A549 (cell line): ENCODE measurements around the gene PRDM12. TPM values are rescaled to one million over a fixed set of nuclear protein-coding genes. Genes with fewer than 3 reads are reported as not detected.

ENCODE experiments used
- ATAC-seq, 2 experiments: fragments of 200-7000 bp in 1 of 2; fragments of >200 bp in 1 of 2; cut with Nextera tagmentation in 1 of 2; cut with Tn5 transposase in 1 of 2; 3 replicates each; pipeline versions ENCODE4 v1.8.0 to v1.9.1; 2018 to 2020; ENCODE audit warnings: mild to moderate bottlenecking in 1 of 2, moderate library complexity in 1 of 2
- CTCF ChIA-PET: fragments of 300-600 bp; sonication (Branson Sonifier 250); formaldehyde crosslinking; extraction: SDS; loops from one replicate; lab custom pipeline; 2021; ENCODE audit warnings: antibody characterized with exemption, inconsistent platforms; lab: Yijun Ruan, JAX
- POLR2A ChIA-PET: fragments of 350-600 bp; formaldehyde crosslinking; extraction: SDS; loops from one replicate; lab custom pipeline; 2021; ENCODE audit warnings: antibody characterized with exemption, inconsistent platforms; lab: Yijun Ruan, JAX
- DNase-seq, 2 experiments: peaks; one replicate each; pipeline versions ENCODE4 v3.0.0 to v3.0.0-alpha.2; 2011 to 2016; ENCODE audit warnings: low read depth in 1 of 2, low spot score in 1 of 2
- FAIRE-seq: peaks from 2 replicates; lab custom pipeline; 2011; peaks lifted over from hg19 to GRCh38; lab: Jason Lieb, UNC
- H3K27ac ChIP-seq, 2 experiments: fragments of >200 bp; sonication (Bioruptor Twin); formaldehyde crosslinking; 3 replicates each; pipeline ENCODE4 v1.5.1; 2016 to 2017
- H3K4me1 ChIP-seq: fragments of >200 bp; sonication (Bioruptor Twin); formaldehyde crosslinking; 3 replicates; pipeline ENCODE4 v1.6.1; 2016
- H3K4me2 ChIP-seq: fragments of >200 bp; sonication (Bioruptor Twin); formaldehyde crosslinking; 3 replicates; pipeline ENCODE4 v1.6.1; 2016
- H3K4me3 ChIP-seq: fragments of >200 bp; sonication (Bioruptor Twin); formaldehyde crosslinking; 3 replicates; pipeline ENCODE4 v1.5.1; 2016
- H3K9me3 ChIP-seq: fragments of >200 bp; sonication (Bioruptor Twin); formaldehyde crosslinking; 3 replicates; pipeline ENCODE4 v1.6.1; 2016
- BCL3 ChIP-seq: fragments of >200 bp; sonication (Bioruptor Twin); formaldehyde crosslinking; IDR thresholded peaks from 3 replicates; pipeline ENCODE4 v1.6.1; 2016
- CTCF ChIP-seq: fragments of >200 bp; sonication (Bioruptor Twin); formaldehyde crosslinking; IDR thresholded peaks from 3 replicates; pipeline ENCODE4 v1.5.1; 2016
- ESRRA ChIP-seq: fragments of 150-350 bp; IDR thresholded peaks from 2 replicates; pipeline ENCODE4 v1.6.1; 2014; ENCODE audit warnings: mild to moderate bottlenecking, low read length, borderline replicate concordance
- FOSB ChIP-seq: fragments of 250-450 bp; sonication (Bioruptor Pico); IDR thresholded peaks from 2 replicates; pipeline ENCODE4 v1.5.0; 2020; ENCODE audit warnings: mild to moderate bottlenecking, moderate library complexity
- FOXS1 ChIP-seq: fragments of 250-450 bp; sonication (Bioruptor Pico); IDR thresholded peaks from 2 replicates; pipeline ENCODE4 v1.5.0; 2020; ENCODE audit warnings: mild to moderate bottlenecking, moderate library complexity
- HOXB5 ChIP-seq: fragments of 250-450 bp; sonication (Bioruptor Pico); IDR thresholded peaks from 2 replicates; pipeline ENCODE4 v1.5.0; 2020; ENCODE audit warnings: mild to moderate bottlenecking, moderate library complexity
- KDM1A ChIP-seq: fragments of 200-600 bp; sonication (generic); IDR thresholded peaks from 2 replicates; pipeline ENCODE4 v1.6.1; 2016; ENCODE audit warnings: low read depth, mild to moderate bottlenecking
- NFE2L2 ChIP-seq: fragments of 150-350 bp; conservative IDR thresholded peaks from 2 replicates; pipeline ENCODE4 v1.6.1; 2014; ENCODE audit warnings: low read length
- NPAS2 ChIP-seq: fragments of 250-450 bp; sonication (Bioruptor Pico); IDR thresholded peaks from 2 replicates; pipeline ENCODE4 v1.8.0; 2022; ENCODE audit warnings: mild to moderate bottlenecking, moderate library complexity, borderline replicate concordance
- NR3C1 ChIP-seq: fragments of >200 bp; sonication (Bioruptor Twin); formaldehyde crosslinking; IDR thresholded peaks from 3 replicates; pipeline ENCODE4 v1.6.1; 2017
- POLR2A ChIP-seq: IDR thresholded peaks from 2 replicates; pipeline ENCODE4 v1.6.1; 2012; ENCODE audit warnings: mild to moderate bottlenecking, low read length
- POLR2AphosphoS2 ChIP-seq: conservative IDR thresholded peaks from 2 replicates; pipeline ENCODE4 v1.6.1; 2012; ENCODE audit warnings: low read length, improper control_type of control experiment, inconsistent platforms
- RAD21 ChIP-seq, 2 experiments: fragments of >200 bp in 1 of 2; sonication (Bioruptor Twin) in 1 of 2; formaldehyde crosslinking in 1 of 2; IDR thresholded peaks in 1 of 2; conservative IDR thresholded peaks in 1 of 2; 2 replicates in 1 of 2; 3 replicates in 1 of 2; pipeline ENCODE4 v1.6.1; 2012 to 2018; ENCODE audit warnings: inconsistent platforms in 1 of 2
- RCOR1 ChIP-seq: fragments of 150-350 bp; IDR thresholded peaks from 2 replicates; pipeline ENCODE4 v1.6.1; 2014; ENCODE audit warnings: antibody characterized with exemption, low read length, low read depth
- REST ChIP-seq: fragments of 200-600 bp; sonication (generic); IDR thresholded peaks from 2 replicates; pipeline ENCODE4 v1.6.1; 2016; ENCODE audit warnings: antibody characterized with exemption, mild to moderate bottlenecking, moderate library complexity
- SMC3 ChIP-seq: fragments of >200 bp; sonication (Bioruptor Twin); formaldehyde crosslinking; IDR thresholded peaks from 3 replicates; pipeline ENCODE4 v1.6.1; 2018; ENCODE audit warnings: inconsistent platforms
- TFCP2L1 ChIP-seq: fragments of 250-450 bp; sonication (Bioruptor Pico); IDR thresholded peaks from 2 replicates; pipeline ENCODE4 v1.5.0; 2021; ENCODE audit warnings: mild to moderate bottlenecking
- TP53 ChIP-seq: fragments of 250-450 bp; sonication (Bioruptor Pico); IDR thresholded peaks from 2 replicates; pipeline ENCODE4 v1.5.0; 2021; ENCODE audit warnings: mild to moderate bottlenecking, moderate library complexity
- USF2 ChIP-seq: fragments of 450-650 bp; IDR thresholded peaks from 2 replicates; pipeline ENCODE4 v1.6.1; 2014; ENCODE audit warnings: antibody characterized with exemption
- ZC3H11A ChIP-seq: fragments of 450-650 bp; IDR thresholded peaks from 2 replicates; pipeline ENCODE4 v1.6.1; 2014; ENCODE audit warnings: antibody characterized with exemption, mild to moderate bottlenecking
- WGBS: methylation state at CpG from one replicate; pipeline ENCODE4 v1.1.6; 2017; ENCODE audit errors: missing lambda C conversion rate; 5-methylcytosine and 5-hydroxymethylcytosine counted together
- polyA plus RNA-seq, 4 experiments: library from polyadenylated mRNA; depleted of rRNA in 3 of 4; stranded (reverse); fragments of >200 nt; fragmentation: RNase III in 1 of 4; extraction: RNeasy Plus Mini Kit Qiagen cat#74134 plus additional on column Dnase treatment in 1 of 4; gene quantifications; 2 replicates in 3 of 4; 3 replicates in 1 of 4; pipeline ENCODE4 v1.2.3, GENCODE V29; 2011 to 2017

PRDM12 gene
- polyA plus RNA-seq, 2 of the 4 experiments (the other 2 are of a cell fraction) = 0.09 to 0.17 TPM

- FAIRE-seq (no peak), ATAC-seq (no peak), DNase-seq (no peak)
- no peak for TF ChIP-seq NR3C1
- no peak for TF ChIP-seq HOXB5 (CRISPR knock-in tag)
- Histone ChIP-seq H3K27ac (no peak overlapping the region), H3K4me3 (no peak overlapping the region), H3K9me3 (no peaks in the 10 kb centered on the region), H3K4me2 (no peak overlapping the region), H3K4me1 (peaks cover 9% of the 10 kb centered on the region; the same call in 2 of the 3 replicates)
- ChIA-PET POLR2A (no interaction called here), CTCF (interaction anchor here (0.8 to 5.5 kb wide), 10 partner anchors 8 to 299 kb away, joined by 3 to 97 read pairs (median 4); no protein-coding TSS in a partner anchor)
- 90% methylated on average over 2 of the region's 2 CpGs for WGBS
Observed at GRCh38 chr9:130699047-130699446, 34.7 kb downstream of the PRDM12 start.

- 60% methylated on average over 12 of the region's 13 CpGs for WGBS
- ATAC-seq (peak; percentile 94 to 98), DNase-seq (peak; percentile 71 to 74)
- Histone ChIP-seq H3K4me3 (no peak overlapping the region), H3K9me3 (no peaks in the 10 kb centered on the region), H3K4me2 (no peak overlapping the region)
- CTCF ChIA-PET = interaction anchor here (0.6 to 10.8 kb wide), 47 partner anchors 9 to 458 kb away, joined by 3 to 102 read pairs (median 5); partner anchors contain the start of gene EXOSC2
- TF ChIP-seq USF2 (no peak), RAD21 (conservative IDR thresholded peaks at IDR 0.05 in 1 of 2, IDR thresholded peaks at IDR 0.05 in 1 of 2) (peak; percentile 50 to 57; a peak in 4 of 5 replicates), SMC3 (peak; percentile 34; the same call in 1 of the 3 replicates), CTCF (peak; percentile 87), POLR2A (no peak), TP53 (no peak), TFCP2L1 (0 out of 2 replicates have a peak, but pooled peaks have one; percentile 17), ZC3H11A (no peak)
- TF ChIP-seq, all 56 proteins: peak for 4
- Histone ChIP-seq H3K4me1 (no peaks in the 10 kb centered on the region), H3K27ac (no peak overlapping the region)
- POLR2A ChIA-PET = interaction anchor here (1.4 to 2.7 kb wide), 2 partner anchors 8 to 11 kb away, joined by 3 to 8 read pairs; partner anchors contain the start of gene EXOSC2
- FAIRE-seq = no peak
Observed at GRCh38 chr9:130701059-130702022, 36.9 kb downstream of the PRDM12 start.

- 85% methylated on average over 7 of the region's 7 CpGs for WGBS
- no peak for DNase-seq
- H3K4me3 ChIP-seq = no peak overlapping the region
- no peaks in the 10 kb centered on the region for H3K9me3 ChIP-seq
- FAIRE-seq = no peak
- H3K4me2 ChIP-seq = no peak overlapping the region
- ChIA-PET CTCF (interaction anchor here (1.1 to 10.8 kb wide), 6 partner anchors 11 to 166 kb away, joined by 3 to 176 read pairs (median 10); partner anchors contain the start of gene EXOSC2), POLR2A (interaction anchor here (0.5 to 2.7 kb wide), 2 partner anchors 10 to 342 kb away, joined by 4 to 8 read pairs; partner anchors contain the start of gene EXOSC2)
- no peak overlapping the region for H3K27ac ChIP-seq
- ATAC-seq = no peak
- H3K4me1 ChIP-seq = peaks cover 6% of the 10 kb centered on the region; the same call in 1 of the 3 replicates
- TF ChIP-seq FOXS1 (CRISPR knock-in tag) (no peak), ESRRA (no peak), NFE2L2 (no peak), POLR2A (no peak), REST (no peak), KDM1A (no peak), RCOR1 (no peak), BCL3 (no peak), NPAS2 (CRISPR knock-in tag) (no peak), ZC3H11A (no peak), CTCF (no peak), HOXB5 (CRISPR knock-in tag) (no peak), POLR2AphosphoS2 (no peak), FOSB (no peak)
Observed at GRCh38 chr9:130703501-130703900, 39.1 kb downstream of the PRDM12 start.
